IPS-18a (cell line): ENCODE results near the gene ZNF557.
A peak's percentile ranks its signal among the peaks of the same experiment; 100 is the strongest.
"Not testable (repeated sequence)": the region's sequence is repeated elsewhere in the genome, so short reads cannot be mapped to it uniquely, and the experiment has no call there.

Source experiments
- H3K27ac ChIP-seq: one replicate; pipeline ENCODE4 v1.5.1; 2013; ENCODE audit warnings: low read length
- H3K27me3 ChIP-seq: one replicate; pipeline ENCODE4 v1.6.1; 2013; ENCODE audit warnings: mild to moderate bottlenecking, low read length; ENCODE audit not compliant: control insufficient read depth, insufficient read depth
- H3K36me3 ChIP-seq: one replicate; pipeline ENCODE4 v1.6.1; 2013; ENCODE audit warnings: low read depth, low read length; ENCODE audit not compliant: control insufficient read depth
- H3K4me1 ChIP-seq: one replicate; pipeline ENCODE4 v1.6.1; 2013; ENCODE audit warnings: low read depth, low read length; ENCODE audit not compliant: control insufficient read depth
- H3K4me3 ChIP-seq: one replicate; pipeline ENCODE4 v1.5.1; 2013; ENCODE audit warnings: low read length
- H3K9ac ChIP-seq: one replicate; pipeline ENCODE4 v1.6.1; 2013; ENCODE audit warnings: mild to moderate bottlenecking, low read length, moderate library complexity
- H3K9me3 ChIP-seq: one replicate; pipeline ENCODE4 v1.6.1; 2013; ENCODE audit warnings: low read depth, low read length; ENCODE audit not compliant: control insufficient read depth

Gene ZNF557

DNA sequence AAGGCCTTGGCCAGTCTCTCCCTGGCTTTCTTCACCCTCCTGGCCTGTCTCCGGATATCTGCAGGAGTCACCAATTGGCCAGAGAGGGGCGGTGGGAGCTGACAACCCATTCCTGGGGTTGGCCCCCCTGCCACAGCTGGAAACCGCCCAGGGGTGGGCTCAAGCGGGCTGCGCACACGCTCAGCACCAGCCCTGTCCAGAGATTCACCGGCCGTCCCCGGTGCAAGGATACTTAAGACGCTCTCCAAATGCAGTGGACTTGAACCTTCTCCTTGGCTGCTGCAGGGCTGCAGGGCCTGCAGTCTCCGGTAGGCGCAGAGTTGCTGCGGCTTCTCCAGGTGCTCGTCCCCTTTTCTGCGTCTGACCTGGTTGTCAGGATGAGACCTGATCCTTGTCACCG, 13.1 kb upstream of the ZNF557 start:
- not testable (repeated sequence) for H3K36me3 ChIP-seq, H3K4me3 ChIP-seq, H3K9ac ChIP-seq, H3K9me3 ChIP-seq, H3K4me1 ChIP-seq, H3K27me3 ChIP-seq, H3K27ac ChIP-seq

DNA sequence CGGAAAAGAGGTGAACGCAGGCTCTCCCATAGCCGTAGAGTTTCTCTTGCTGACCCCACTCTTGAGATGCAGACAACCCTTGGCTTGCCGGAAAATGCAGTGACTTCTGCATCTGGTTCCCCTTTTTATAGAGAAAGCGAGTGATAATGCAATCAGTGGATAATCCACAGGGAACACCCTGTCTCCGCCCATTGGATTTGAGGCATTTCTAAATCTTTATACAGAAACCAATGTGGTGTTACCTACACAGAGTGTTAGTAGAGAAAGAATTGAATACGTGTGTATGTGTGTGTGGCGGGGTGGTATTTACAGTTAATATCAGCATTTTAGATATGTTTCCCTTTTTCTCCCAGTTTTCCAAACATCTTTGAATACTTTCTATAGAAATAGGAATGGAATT, 10.9 kb upstream of the ZNF557 start, which contains the start of gene MBD3L3:
TSS of gene MBD3L3 (minus strand) at position 101 of the 400 bp plus-strand sequence. CDS start at position 30, 71 bp downstream.
- not testable (repeated sequence) for H3K4me3 ChIP-seq, H3K36me3 ChIP-seq, H3K27ac ChIP-seq, H3K4me1 ChIP-seq, H3K9me3 ChIP-seq, H3K27me3 ChIP-seq, H3K9ac ChIP-seq

DNA sequence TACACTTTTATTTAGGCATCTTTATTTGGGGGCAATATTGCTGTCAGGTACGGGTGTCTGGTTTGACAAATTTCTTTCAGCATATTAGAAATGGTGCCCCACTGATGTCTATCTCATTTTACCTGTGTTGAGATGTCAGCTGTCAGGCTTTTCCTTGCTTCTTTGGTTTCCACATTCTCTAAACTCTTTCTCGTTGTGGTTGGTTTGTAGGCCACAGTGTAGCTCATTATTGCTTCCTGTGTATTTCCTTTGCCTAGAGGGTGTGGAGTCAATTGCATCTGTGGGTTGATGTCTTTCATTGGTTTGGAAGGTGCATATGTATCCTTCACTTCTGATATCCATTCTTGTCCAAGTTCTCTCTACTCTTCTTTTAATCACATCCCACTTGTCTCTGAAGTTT, 9.5 kb upstream of the ZNF557 start:
- not testable (repeated sequence) for H3K9me3 ChIP-seq, H3K27me3 ChIP-seq, H3K36me3 ChIP-seq, H3K9ac ChIP-seq, H3K4me3 ChIP-seq, H3K4me1 ChIP-seq, H3K27ac ChIP-seq

DNA sequence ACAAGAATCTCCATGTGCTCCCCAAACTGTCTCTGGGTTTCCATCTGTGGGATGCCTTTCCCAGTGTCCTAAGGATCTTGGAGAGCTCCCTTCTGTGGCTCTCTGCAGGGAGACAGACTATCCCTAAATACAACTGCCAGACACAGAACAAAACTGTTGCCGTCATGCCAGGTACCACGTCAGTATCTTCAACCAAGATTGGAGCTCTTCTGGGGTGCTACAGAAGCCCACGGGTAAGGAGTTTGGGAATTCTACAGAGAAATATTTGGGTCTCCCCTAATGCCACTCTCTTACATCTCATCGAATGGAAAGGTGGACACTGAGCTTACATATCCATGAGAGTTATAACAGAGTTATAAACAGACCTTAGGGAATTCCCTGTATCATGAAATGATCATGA, 6.2 kb upstream of the ZNF557 start:
- H3K27ac ChIP-seq, result no peak overlapping the region
- H3K4me1 ChIP-seq, result no peaks in the 10 kb centered on the region
- H3K9ac ChIP-seq, result no peak overlapping the region
- H3K36me3 ChIP-seq, result no peaks in the 10 kb centered on the region
- H3K9me3 ChIP-seq, result peaks cover 4% of the 10 kb centered on the region
- H3K4me3 ChIP-seq, result no peak overlapping the region
- H3K27me3 ChIP-seq, result no peaks in the 10 kb centered on the region

DNA sequence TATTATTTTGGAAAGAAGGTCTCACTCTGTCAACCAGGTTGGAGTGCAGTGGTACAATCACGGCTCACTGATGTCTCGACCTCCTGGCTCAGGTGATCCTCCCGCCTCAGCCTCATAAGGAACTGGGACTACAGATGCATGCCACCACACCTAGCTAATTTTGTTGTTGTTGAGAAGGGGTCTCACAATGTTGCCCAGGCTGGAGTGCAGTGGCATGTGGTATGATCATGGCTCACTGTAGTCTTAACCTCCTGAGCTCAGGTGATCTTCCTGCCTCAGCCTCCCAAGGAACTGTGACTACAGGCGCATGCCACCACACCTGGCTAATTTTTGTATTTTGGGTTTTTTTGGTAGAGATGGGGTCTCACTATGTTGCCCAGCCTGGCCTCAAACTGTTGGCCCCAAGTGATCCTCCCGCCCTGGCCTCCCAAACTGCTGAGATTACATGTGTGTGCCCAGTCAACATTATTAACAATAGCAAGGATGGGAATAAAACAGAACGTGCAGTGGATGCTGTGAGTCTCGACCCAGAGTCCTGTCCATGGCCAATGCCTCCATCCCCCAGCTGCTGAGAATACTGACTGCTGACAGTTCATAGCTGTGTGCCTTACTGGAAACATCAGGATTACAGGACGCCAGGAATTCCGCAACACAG, 5.6 kb upstream of the ZNF557 start:
- Histone ChIP-seq H3K9me3 (peaks cover 4% of the 10 kb centered on the region), H3K9ac (no peak overlapping the region), H3K27ac (no peak overlapping the region), H3K4me3 (no peak overlapping the region), H3K27me3 (no peaks in the 10 kb centered on the region), H3K36me3 (no peaks in the 10 kb centered on the region), H3K4me1 (no peaks in the 10 kb centered on the region)

DNA sequence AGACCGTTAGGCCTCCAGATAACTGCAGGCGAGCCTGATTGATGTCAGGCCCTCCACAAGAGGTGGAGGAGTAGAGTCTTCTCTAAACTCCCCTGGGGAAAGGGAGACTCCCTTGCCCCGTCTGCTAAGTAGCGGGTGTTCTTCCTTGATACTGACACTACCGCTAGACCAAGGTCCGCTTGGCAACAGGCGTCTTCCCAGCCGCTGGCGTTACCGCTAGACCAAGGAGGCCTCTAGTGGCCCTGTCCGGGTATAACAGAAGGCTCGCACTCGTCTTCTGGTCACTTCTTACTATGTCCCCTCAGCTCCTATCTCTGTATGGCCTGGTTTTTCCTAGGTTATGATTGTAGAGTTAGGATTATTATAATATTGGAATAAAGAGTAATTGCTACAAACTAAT, 2.4 kb upstream of the ZNF557 start:
- not testable (repeated sequence) for H3K4me3 ChIP-seq, H3K4me1 ChIP-seq, H3K9ac ChIP-seq, H3K27me3 ChIP-seq, H3K36me3 ChIP-seq, H3K9me3 ChIP-seq, H3K27ac ChIP-seq

DNA sequence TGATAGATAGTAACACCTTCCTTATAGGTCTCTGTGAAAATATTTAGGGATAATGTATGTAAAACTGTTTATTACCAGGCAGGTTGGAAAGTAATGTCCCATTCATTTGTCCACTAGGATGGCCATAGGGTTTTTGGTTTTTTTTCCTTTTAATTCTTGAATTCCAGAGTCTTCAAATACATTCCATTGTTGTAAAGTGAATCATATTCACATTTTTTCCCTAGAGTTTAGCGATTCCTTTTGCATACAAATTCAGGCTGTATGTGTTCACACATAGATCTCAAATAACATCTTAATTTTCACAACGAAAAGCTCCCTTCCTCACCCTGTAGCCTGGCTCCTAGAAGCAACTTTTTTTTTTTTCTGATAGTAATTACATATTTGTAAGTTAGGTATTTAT, 1.8 kb upstream of the ZNF557 start:
- H3K9ac ChIP-seq, result no peak overlapping the region
- peaks cover 4% of the 10 kb centered on the region for H3K4me1 ChIP-seq
- no peak overlapping the region for H3K27ac ChIP-seq
- H3K4me3 ChIP-seq, result no peak overlapping the region
- H3K36me3 ChIP-seq, result peaks cover 9% of the 10 kb centered on the region
- H3K27me3 ChIP-seq, result no peaks in the 10 kb centered on the region
- peaks cover 4% of the 10 kb centered on the region for H3K9me3 ChIP-seq

DNA sequence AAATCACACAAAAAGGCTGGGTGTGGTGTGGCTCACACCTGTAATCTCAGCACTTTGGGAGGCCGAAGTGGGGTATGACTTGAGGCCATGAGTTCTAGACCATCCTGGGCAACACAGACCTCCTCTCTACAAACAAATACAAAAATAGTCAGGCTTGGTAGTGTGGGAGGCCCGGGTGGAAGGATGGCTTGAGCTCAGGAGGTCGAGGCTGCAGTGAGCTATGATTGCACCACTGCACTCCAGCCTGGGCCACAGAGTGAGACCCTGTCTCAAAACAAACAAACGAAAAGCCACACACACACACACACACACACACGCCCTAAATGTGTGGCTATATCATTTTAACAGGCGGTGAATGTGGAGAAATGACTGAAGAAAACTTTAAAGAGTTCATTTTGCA, 904 bp upstream of the ZNF557 start:
- Histone ChIP-seq H3K4me3 (peak overlapping the region; percentile 96), H3K27me3 (no peaks in the 10 kb centered on the region), H3K9me3 (peaks cover 4% of the 10 kb centered on the region), H3K27ac (no peak overlapping the region), H3K9ac (no peak overlapping the region), H3K36me3 (peaks cover 11% of the 10 kb centered on the region), H3K4me1 (peaks cover 4% of the 10 kb centered on the region)

DNA sequence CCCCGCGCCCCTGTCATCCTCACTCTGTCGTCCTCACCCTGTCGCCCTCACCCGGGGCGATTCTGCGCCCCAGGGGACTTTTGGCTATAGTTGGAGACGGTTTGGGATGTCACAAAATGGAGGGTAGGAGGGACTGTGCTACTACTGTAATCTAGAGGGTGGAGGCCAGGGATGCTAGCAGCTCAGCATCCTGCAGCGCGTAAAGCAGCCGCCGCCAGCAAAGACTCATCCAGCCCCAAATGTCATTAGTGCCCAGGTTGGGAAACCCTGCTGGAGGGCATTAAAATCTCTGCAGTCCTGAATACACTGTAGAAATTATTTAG, 362 bp downstream of the ZNF557 start:
- Histone ChIP-seq H3K9me3 (peaks cover 4% of the 10 kb centered on the region), H3K27ac (no peak overlapping the region), H3K4me1 (peaks cover 4% of the 10 kb centered on the region), H3K36me3 (peaks cover 11% of the 10 kb centered on the region), H3K9ac (peak overlapping the region; percentile 70), H3K27me3 (no peaks in the 10 kb centered on the region), H3K4me3 (peak overlapping the region; percentile 96)

DNA sequence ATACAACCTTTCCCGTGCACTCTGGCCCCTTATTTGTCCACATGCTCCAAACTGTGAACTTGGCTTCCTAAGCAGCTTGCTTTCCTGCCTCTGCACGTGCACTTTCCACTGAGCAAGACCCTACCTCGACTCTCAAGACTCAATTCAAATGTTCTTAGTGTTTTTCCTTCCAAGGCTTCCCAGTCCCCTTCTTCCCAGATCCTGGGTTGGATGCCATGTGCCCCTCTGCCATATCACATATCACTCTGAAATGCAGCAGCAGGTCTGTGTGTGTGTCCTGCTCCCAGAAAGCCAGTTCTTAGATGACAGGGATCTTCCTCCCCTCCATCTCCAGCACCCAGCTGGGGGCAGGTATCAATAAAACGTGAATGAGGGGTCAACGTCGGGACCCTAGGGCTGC, 3.0 kb downstream of the ZNF557 start:
- Histone ChIP-seq H3K36me3 (peaks cover 35% of the 10 kb centered on the region), H3K9me3 (peaks cover 8% of the 10 kb centered on the region), H3K9ac (no peak overlapping the region), H3K4me1 (peaks cover 4% of the 10 kb centered on the region), H3K4me3 (no peak overlapping the region), H3K27me3 (no peaks in the 10 kb centered on the region), H3K27ac (no peak overlapping the region)

DNA sequence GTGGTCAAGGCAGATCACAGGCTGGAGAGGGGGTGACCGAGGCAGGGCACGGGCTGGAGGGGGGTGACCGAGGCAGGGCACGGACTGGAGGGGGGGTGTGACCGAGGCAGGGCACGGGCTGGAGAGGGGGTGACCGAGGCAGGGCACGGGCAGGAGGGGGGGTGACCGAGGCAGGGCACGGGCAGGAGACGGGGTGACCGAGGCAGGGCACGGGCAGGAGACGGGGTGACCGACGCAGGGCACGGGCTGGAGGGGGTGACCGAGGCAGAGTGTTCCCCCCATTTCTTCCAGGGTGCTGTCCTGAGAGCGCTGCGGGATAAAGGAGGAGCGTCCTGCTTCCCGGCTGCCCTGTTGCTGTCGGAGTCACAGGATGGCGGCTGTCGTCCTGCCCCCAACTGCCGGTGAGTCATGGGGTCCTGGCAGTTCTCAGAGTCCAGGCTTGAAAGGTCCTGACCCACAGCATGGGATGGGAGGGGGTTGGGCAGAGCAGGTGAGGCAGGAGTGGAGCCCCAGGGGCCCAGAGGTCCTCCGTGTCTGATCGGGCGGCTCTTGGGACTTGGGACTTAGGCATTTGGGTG, 5.3 kb downstream of the ZNF557 start:
- peaks cover 21% of the 10 kb centered on the region for H3K9me3 ChIP-seq
- no peaks in the 10 kb centered on the region for H3K27me3 ChIP-seq
- H3K9ac ChIP-seq, result no peak overlapping the region
- H3K4me1 ChIP-seq, result peaks cover 4% of the 10 kb centered on the region
- no peak overlapping the region for H3K27ac ChIP-seq
- H3K4me3 ChIP-seq, result no peak overlapping the region
- H3K36me3 ChIP-seq, result peaks cover 55% of the 10 kb centered on the region

DNA sequence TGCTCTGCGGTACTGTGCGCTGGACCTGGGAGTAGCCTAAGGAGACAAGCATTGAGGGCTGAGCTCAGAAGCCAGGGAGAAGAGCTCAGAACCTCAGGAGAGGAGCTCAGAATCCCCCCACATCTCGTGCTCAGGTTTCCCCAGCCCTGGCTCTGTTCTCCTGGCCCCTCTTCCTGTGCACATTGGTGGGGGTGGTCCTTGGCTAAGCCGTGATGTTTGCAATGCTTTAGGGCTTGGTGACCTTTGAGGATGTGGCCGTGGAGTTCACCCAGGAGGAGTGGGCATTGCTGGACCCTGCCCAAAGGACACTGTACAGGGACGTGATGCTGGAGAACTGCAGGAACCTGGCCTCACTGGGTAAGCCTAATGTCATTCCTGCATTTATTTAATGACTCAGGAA, 6.6 kb downstream of the ZNF557 start:
- H3K27ac ChIP-seq, result no peak overlapping the region
- no peaks in the 10 kb centered on the region for H3K27me3 ChIP-seq
- no peak overlapping the region for H3K9ac ChIP-seq
- no peaks in the 10 kb centered on the region for H3K4me1 ChIP-seq
- peaks cover 32% of the 10 kb centered on the region for H3K9me3 ChIP-seq
- H3K36me3 ChIP-seq, result peaks cover 64% of the 10 kb centered on the region
- H3K4me3 ChIP-seq, result no peak overlapping the region
